ENCODE results near the gene AGAP4. TPM values are rescaled to one million over a fixed set of nuclear protein-coding genes. Genes with fewer than 3 reads are reported as not detected.
A peak's percentile ranks its signal among the peaks of the same experiment; 100 is the strongest.

The AGAP4 gene
- total and polyA plus RNA-seq, 2 of the 8 experiments (the other 6 are each of a cell fraction or from before 2014, with no cell fraction given) = 13.5 to 13.9 TPM

DNA sequence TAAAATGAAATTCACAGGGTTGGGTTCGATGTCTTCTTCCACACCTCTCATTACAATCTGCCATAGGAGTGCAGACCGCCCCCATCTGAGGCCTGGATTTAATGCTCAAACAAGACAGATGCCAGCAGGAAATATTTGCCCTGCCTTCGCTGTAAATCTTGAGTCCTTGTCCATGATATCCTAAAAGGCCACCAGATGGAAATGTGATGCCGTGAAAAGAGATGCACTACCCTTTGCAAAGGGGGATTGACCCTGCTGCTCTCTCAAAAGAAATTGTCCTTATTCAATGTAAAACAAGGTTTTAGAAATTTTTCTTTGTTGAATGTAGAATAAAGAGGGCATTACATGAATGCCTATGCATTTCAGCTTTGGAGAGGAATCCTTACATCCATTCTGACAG, 37.5 kb downstream of the AGAP4 start:
- WGBS, 2 experiments (ENCODE audit: extremely low coverage in 1 of 2, insufficient coverage in 1 of 2, insufficient read length in 1 of 2, insufficient replicate concordance in 2 of 2, low coverage in 1 of 2, low lambda C conversion rate in 2 of 2, missing lambda C conversion rate in 1 of 2) = 87% methylated on average over 4 of the region's 4 CpGs; no CpG with 5 or more reads in 1 of the 2 experiments
- Histone ChIP-seq H3K4ac (replicated peaks; ENCODE audit: insufficient read length, low read depth, low read length) (no peak overlapping the region), H2AFZ (ENCODE audit: low read length) (no peak overlapping the region), H3K9ac (replicated peaks in 1 of 4; ENCODE audit: extremely low read depth in 1 of 4, low read depth in 3 of 4, low read length in 3 of 4) (no peak overlapping the region), H3K4me3 (ENCODE audit: extremely low read depth in 1 of 4, insufficient read depth in 2 of 4, low read depth in 3 of 4, low read length in 4 of 4) (no peak overlapping the region), H3K23ac (ENCODE audit: insufficient read length) (no peak overlapping the region), H2AK5ac (ENCODE audit: low read depth, low read length) (no peak overlapping the region), H3K27me3 (replicated peaks in 1 of 4; ENCODE audit: control insufficient read depth in 3 of 4, extremely low read depth in 1 of 4, insufficient read depth in 3 of 4, low read length in 3 of 4) (no peaks in the 10 kb centered on the region), H2BK5ac (ENCODE audit: low read depth, low read length) (no peak overlapping the region), H3K79me2 (ENCODE audit: control insufficient read depth in 1 of 2, insufficient read depth in 2 of 2, low read length in 2 of 2) (no peaks in the 10 kb centered on the region), H2BK20ac (ENCODE audit: low read length) (no peak overlapping the region), H3K56ac (replicated peaks; ENCODE audit: insufficient read length, low read depth, low read length) (no peak overlapping the region), H3K9me3 (ENCODE audit: insufficient read depth in 2 of 2, low read depth in 1 of 2, low read length in 1 of 2) (no peaks in the 10 kb centered on the region), H3K23me2 (ENCODE audit: low read depth, low read length) (no peaks in the 10 kb centered on the region), H3K18ac (ENCODE audit: extremely low read depth, low read length) (no peak overlapping the region), H2BK15ac (ENCODE audit: low read length) (no peak overlapping the region), H3K4me2 (ENCODE audit: insufficient read depth in 1 of 2, low read depth in 2 of 2, low read length in 2 of 2) (no peak overlapping the region), H4K5ac (ENCODE audit: insufficient read length, low read depth, low read length) (no peak overlapping the region), H3K14ac (ENCODE audit: insufficient read length) (no peak overlapping the region), H3K4me1 (replicated peaks in 1 of 4; ENCODE audit: control insufficient read depth in 3 of 4, insufficient read depth in 4 of 4, low read length in 3 of 4) (no peaks in the 10 kb centered on the region), H3K79me1 (ENCODE audit: low read depth, low read length) (no peaks in the 10 kb centered on the region), H4K20me1 (replicated peaks in 1 of 2; ENCODE audit: control insufficient read depth in 1 of 2, insufficient read depth in 2 of 2, low read length in 2 of 2) (no peaks in the 10 kb centered on the region), H2BK120ac (replicated peaks; ENCODE audit: low read depth, low read length) (no peak overlapping the region), H3K27ac (ENCODE audit: low read depth, low read length) (no peak overlapping the region), H2BK12ac (ENCODE audit: low read depth, low read length) (no peak overlapping the region), H3K36me3 (ENCODE audit: control insufficient read depth in 2 of 4, insufficient read depth in 4 of 4, low read length in 3 of 4) (no peaks in the 10 kb centered on the region), H4K91ac (replicated peaks; ENCODE audit: insufficient read length, low read length) (no peak overlapping the region), H4K8ac (ENCODE audit: extremely low read depth, insufficient read depth, low read length) (no peak overlapping the region)
- no peak for DNase-seq (ENCODE audit: low read depth in 1 of 2, low spot score in 2 of 2)
- ChIA-PET POLR2A (ENCODE audit: partially characterized antibody) (no interaction called here), CTCF (ENCODE audit: partially characterized antibody) (no interaction called here)
- no peak for FAIRE-seq
- no peak for TF ChIP-seq HDAC6 (IDR thresholded peaks at IDR 0.05; ENCODE audit: low read depth, low read length)
- TF ChIP-seq CHD2 (IDR thresholded peaks at IDR 0.05; ENCODE audit: low read length) = no peak
- TF ChIP-seq CBX8 (IDR thresholded peaks at IDR 0.05; ENCODE audit: borderline replicate concordance, low read depth, low read length) = no peak
- no peak for TF ChIP-seq EGR1 (IDR thresholded peaks at IDR 0.05; ENCODE audit: borderline replicate concordance, low read depth, low read length)
- no peak for TF ChIP-seq SUZ12 (IDR thresholded peaks at IDR 0.05; ENCODE audit: low read length)
- TF ChIP-seq, protein P1, sequence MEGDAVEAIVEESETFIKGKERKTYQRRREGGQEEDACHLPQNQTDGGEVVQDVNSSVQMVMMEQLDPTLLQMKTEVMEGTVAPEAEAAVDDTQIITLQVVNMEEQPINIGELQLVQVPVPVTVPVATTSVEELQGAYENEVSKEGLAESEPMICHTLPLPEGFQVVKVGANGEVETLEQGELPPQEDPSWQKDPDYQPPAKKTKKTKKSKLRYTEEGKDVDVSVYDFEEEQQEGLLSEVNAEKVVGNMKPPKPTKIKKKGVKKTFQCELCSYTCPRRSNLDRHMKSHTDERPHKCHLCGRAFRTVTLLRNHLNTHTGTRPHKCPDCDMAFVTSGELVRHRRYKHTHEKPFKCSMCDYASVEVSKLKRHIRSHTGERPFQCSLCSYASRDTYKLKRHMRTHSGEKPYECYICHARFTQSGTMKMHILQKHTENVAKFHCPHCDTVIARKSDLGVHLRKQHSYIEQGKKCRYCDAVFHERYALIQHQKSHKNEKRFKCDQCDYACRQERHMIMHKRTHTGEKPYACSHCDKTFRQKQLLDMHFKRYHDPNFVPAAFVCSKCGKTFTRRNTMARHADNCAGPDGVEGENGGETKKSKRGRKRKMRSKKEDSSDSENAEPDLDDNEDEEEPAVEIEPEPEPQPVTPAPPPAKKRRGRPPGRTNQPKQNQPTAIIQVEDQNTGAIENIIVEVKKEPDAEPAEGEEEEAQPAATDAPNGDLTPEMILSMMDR (IDR thresholded peaks at IDR 0.05; ENCODE audit: control extremely low read depth in 1 of 3, insufficient read depth in 1 of 3, low read depth in 1 of 3, low read length in 3 of 3) = peak in 1 of 3 experiments; percentile 12; a peak in 1 of 4 replicates
- no peak for TF ChIP-seq RBBP5 (IDR thresholded peaks at IDR 0.05; ENCODE audit: borderline replicate concordance, low read depth, low read length)
- TF ChIP-seq GTF2F1 (IDR thresholded peaks at IDR 0.05; ENCODE audit: borderline replicate concordance, low read depth, low read length) = no peak
- no peak for TF ChIP-seq POLR2A (IDR thresholded peaks at IDR 0.05; ENCODE audit: control extremely low read depth in 1 of 2, low read depth in 2 of 2, low read length in 2 of 2)
- TF ChIP-seq EP300 (IDR thresholded peaks at IDR 0.05; ENCODE audit: borderline replicate concordance in 1 of 2, low read depth in 2 of 2, low read length in 2 of 2) = no peak
- TF ChIP-seq RAD21 (IDR thresholded peaks at IDR 0.05 in 1 of 2, conservative IDR thresholded peaks at IDR 0.05 in 1 of 2; ENCODE audit: low read depth in 2 of 2, low read length in 2 of 2) = peak; percentile 54 to 65

Data from H1 (cell line).